Fibroblast of lung (primary cell): ENCODE results near the gene MFN2. TPM values are rescaled to one million over a fixed set of nuclear protein-coding genes. Genes with fewer than 3 reads are reported as not detected.
A peak's percentile ranks its signal among the peaks of the same experiment; 100 is the strongest.
"Not testable (repeated sequence)": the region's sequence is repeated elsewhere in the genome, so short reads cannot be mapped to it uniquely, and the experiment has no call there.

Experiments used
- DNase-seq, 2 donors: peaks; one replicate each; pipeline versions ENCODE4 v3.0.0 to v3.0.0-alpha.2; 2010; ENCODE audit warnings: low read depth in 2 of 2
- H2AFZ ChIP-seq: 2 replicates; pipeline ENCODE4 v1.5.1; 2012; ENCODE audit warnings: low read length, control low read depth, inconsistent platforms
- H3K27ac ChIP-seq: 2 replicates; pipeline ENCODE4 v1.5.1; 2011; ENCODE audit warnings: low read length, control low read depth; ENCODE audit not compliant: insufficient read depth
- H3K27me3 ChIP-seq: 2 replicates; pipeline ENCODE4 v1.5.1; 2011; ENCODE audit warnings: mild to moderate bottlenecking, low read length; ENCODE audit not compliant: control insufficient read depth, insufficient read depth
- H3K36me3 ChIP-seq: 2 replicates; pipeline ENCODE4 v1.5.1; 2011; ENCODE audit warnings: low read length; ENCODE audit not compliant: control insufficient read depth, insufficient read depth
- H3K4me1 ChIP-seq: 2 replicates; pipeline ENCODE4 v1.5.1; 2011; ENCODE audit warnings: low read length; ENCODE audit not compliant: control insufficient read depth, insufficient read depth; ENCODE audit errors: extremely low read depth
- H3K4me2 ChIP-seq: 2 replicates; pipeline ENCODE4 v1.5.1; 2011; ENCODE audit warnings: low read length, control low read depth; ENCODE audit not compliant: insufficient read depth; ENCODE audit errors: extremely low read depth
- H3K4me3 ChIP-seq, 4 experiments: fragments of 200-600 bp in 1 of 4; sonication (generic) in 1 of 4; replicated peaks in 1 of 4; 2 replicates each; pipeline ENCODE4 v1.5.1; 2011 to 2016; ENCODE audit warnings: low read length in 4 of 4, low read depth in 3 of 4, mild to moderate bottlenecking in 3 of 4, control low read depth in 2 of 4, inconsistent platforms in 1 of 4, mixed read lengths in 1 of 4; ENCODE audit not compliant: insufficient read depth in 1 of 4; ENCODE audit errors: control extremely low read depth in 1 of 4
- H3K79me2 ChIP-seq: 2 replicates; pipeline ENCODE4 v1.5.1; 2012; ENCODE audit warnings: mild to moderate bottlenecking, low read length, inconsistent platforms; ENCODE audit not compliant: control insufficient read depth, insufficient read depth
- H3K9ac ChIP-seq: 2 replicates; pipeline ENCODE4 v1.5.1; 2011; ENCODE audit warnings: mild to moderate bottlenecking, low read length, control low read depth; ENCODE audit not compliant: insufficient read depth
- H3K9me3 ChIP-seq: 2 replicates; pipeline ENCODE4 v1.5.1; 2012; ENCODE audit warnings: low read depth, low read length; ENCODE audit not compliant: control insufficient read depth, insufficient read depth
- H4K20me1 ChIP-seq: 2 replicates; pipeline ENCODE4 v1.5.1; 2011; ENCODE audit warnings: low read length; ENCODE audit not compliant: control insufficient read depth, insufficient read depth; ENCODE audit errors: extremely low read depth
- EZH2 ChIP-seq: IDR thresholded peaks from 2 replicates; pipeline ENCODE4 v1.5.1; 2012; ENCODE audit warnings: low read length, control low read depth, mild to moderate bottlenecking; ENCODE audit errors: missing control alignments
- polyA plus RNA-seq, 2 donors: library from polyadenylated mRNA; depleted of rRNA in 1 of 2; stranded (reverse) in 1 of 2; unstranded in 1 of 2; fragments of >200 nt; gene quantifications; 2 replicates each; pipeline ENCODE4 v1.2.1, GENCODE V29; 2011 to 2012; ENCODE audit warnings: missing spikeins in 1 of 2
- total RNA-seq: library from RNA; depleted of rRNA; stranded (reverse); fragments of >200 nt; gene quantifications from 2 replicates; pipeline ENCODE4 v1.2.1, GENCODE V29; 2014
- TF ChIP-seq, protein P1 (sequence below), 2 donors: IDR thresholded peaks in 1 of 2; conservative IDR thresholded peaks in 1 of 2; 1 replicate in 1 of 2; 2 replicates in 1 of 2; pipeline ENCODE4 v1.5.1; 2011 to 2012; ENCODE audit warnings: low read length in 2 of 2, control low read depth in 1 of 2, inconsistent platforms in 1 of 2, low read depth in 1 of 2, mild to moderate bottlenecking in 1 of 2

Gene MFN2
- total and polyA plus RNA-seq, 2 donors (not counting 1 experiment from before 2014, with no cell fraction given) = 50.6 to 52.5 TPM

DNA sequence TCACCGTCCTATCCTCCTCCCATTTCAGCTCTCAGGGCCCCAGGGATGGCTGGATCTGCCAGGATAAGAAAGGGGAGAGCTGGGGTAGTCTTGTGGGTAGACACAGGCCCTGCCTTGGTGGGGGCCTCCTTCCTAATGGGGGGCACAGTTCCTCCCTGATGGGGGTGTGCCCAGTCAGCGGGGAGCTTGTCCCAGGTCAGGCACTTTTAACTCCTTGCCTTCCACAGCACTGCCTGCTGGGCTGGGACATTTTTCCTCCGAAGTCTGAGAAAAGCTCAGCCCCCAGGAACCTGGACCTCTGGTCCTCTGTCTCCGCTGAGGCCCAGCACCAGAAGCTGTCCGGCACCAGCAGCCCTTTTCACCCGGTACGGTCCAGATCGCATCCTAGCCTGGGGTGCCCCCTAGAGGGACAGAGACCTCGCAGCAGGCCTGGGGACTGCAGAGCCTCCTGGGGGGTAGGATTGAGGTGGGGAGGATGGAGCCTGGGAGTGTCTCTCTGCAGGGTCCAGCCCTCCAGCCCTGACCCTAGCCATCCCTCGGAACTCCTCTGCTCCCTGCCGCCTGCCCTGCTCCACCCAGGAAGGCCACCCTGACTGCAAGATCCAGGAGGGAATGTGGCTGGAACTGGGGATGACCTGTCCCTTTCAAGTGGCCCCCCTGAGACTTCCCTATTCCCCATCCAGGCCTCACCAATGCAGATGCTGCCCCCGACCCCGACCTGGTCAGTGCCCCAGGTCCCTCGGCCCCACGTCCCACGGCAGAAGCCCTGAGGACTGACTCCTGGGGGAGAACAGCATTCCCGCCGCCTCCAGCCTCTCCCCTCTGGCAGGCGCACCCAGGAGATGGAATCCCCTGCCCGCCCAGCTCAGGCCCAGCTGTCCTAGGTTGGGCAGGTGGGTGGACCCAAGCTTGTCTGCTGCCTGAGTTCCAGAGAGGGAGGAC lies 51.1 kb downstream of the MFN2 start:
- Histone ChIP-seq H3K4me1 (no peaks in the 10 kb centered on the region), H3K36me3 (peaks cover 11% of the 10 kb centered on the region), H3K4me3 (no peak overlapping the region), H3K9ac (no peak overlapping the region), H3K27ac (no peak overlapping the region), H2AFZ (no peak overlapping the region), H3K27me3 (no peaks in the 10 kb centered on the region), H3K9me3 (no peaks in the 10 kb centered on the region), H3K4me2 (no peak overlapping the region), H3K79me2 (no peaks in the 10 kb centered on the region), H4K20me1 (no peaks in the 10 kb centered on the region)
- TF ChIP-seq, protein P1, sequence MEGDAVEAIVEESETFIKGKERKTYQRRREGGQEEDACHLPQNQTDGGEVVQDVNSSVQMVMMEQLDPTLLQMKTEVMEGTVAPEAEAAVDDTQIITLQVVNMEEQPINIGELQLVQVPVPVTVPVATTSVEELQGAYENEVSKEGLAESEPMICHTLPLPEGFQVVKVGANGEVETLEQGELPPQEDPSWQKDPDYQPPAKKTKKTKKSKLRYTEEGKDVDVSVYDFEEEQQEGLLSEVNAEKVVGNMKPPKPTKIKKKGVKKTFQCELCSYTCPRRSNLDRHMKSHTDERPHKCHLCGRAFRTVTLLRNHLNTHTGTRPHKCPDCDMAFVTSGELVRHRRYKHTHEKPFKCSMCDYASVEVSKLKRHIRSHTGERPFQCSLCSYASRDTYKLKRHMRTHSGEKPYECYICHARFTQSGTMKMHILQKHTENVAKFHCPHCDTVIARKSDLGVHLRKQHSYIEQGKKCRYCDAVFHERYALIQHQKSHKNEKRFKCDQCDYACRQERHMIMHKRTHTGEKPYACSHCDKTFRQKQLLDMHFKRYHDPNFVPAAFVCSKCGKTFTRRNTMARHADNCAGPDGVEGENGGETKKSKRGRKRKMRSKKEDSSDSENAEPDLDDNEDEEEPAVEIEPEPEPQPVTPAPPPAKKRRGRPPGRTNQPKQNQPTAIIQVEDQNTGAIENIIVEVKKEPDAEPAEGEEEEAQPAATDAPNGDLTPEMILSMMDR (conservative IDR thresholded peaks at IDR 0.05 in 1 of 2, IDR thresholded peaks at IDR 0.05 in 1 of 2; ENCODE audit: low read depth in 1 of 2, low read length in 2 of 2) = peak; percentile 49 to 58
- TF ChIP-seq EZH2 = no peak
- DNase-seq = peak in 1 of 2 donors; percentile 30

DNA sequence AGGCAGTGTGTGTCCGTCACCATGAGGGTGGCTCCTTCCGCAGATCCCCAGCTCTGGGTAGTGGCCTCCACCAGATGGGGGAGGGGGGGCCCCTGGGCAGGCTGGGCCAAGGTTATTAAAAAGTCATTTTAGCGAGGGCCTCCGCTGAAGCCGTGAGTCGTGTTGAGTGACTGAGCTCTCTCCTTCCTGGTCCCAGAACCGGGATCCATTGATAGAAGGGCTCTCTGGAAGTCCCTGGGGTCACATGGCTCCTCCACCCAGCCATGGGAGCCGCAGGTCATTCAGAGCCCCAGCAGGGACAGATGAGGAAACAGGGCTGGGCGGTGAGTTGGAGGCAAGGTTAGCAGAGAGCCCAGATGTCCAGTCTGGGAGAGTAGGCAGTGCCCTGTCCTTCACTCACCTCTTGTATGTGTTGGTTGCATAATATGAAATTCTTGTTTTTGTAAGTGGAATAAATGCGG lies 51.9 kb downstream of the MFN2 start:
- Histone ChIP-seq H3K4me2 (no peak overlapping the region), H3K9me3 (no peaks in the 10 kb centered on the region), H3K4me3 (no peak overlapping the region), H4K20me1 (no peaks in the 10 kb centered on the region), H3K79me2 (no peaks in the 10 kb centered on the region), H3K27ac (no peak overlapping the region), H3K4me1 (no peaks in the 10 kb centered on the region), H3K9ac (no peak overlapping the region), H3K36me3 (peaks cover 8% of the 10 kb centered on the region), H3K27me3 (no peaks in the 10 kb centered on the region), H2AFZ (no peak overlapping the region)
- no peak for DNase-seq
- no peak for TF ChIP-seq EZH2
- TF ChIP-seq, protein P1 (conservative IDR thresholded peaks at IDR 0.05 in 1 of 2, IDR thresholded peaks at IDR 0.05 in 1 of 2; ENCODE audit: low read depth in 1 of 2, low read length in 2 of 2) = no peak

DNA sequence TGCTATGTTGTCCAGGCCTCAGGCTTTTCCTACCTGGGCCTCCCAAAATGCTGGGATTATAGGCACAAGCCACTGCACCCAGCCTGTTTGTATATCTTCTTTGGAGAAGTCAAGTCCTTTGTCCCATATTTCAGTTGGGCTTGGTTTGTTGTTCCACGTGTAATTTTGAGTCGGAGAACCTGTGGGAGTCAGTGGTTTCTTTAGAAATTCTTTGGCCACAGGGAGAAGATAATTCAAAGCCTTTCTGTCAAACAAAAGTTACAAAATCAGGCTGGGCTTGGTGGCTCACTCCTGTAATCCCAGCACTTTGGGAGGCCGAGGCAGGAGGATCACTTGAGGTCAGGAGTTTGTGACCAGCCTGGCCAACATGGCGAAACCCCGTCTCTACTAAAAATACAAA lies 53.2 kb downstream of the MFN2 start:
- H3K4me3 ChIP-seq, H3K79me2 ChIP-seq, H3K4me1 ChIP-seq, H3K27ac ChIP-seq, H3K4me2 ChIP-seq, H4K20me1 ChIP-seq, H3K36me3 ChIP-seq, H3K9me3 ChIP-seq, H3K27me3 ChIP-seq, H2AFZ ChIP-seq, H3K9ac ChIP-seq: not testable (repeated sequence)
- peak in 1 of 2 donors; percentile 32 for DNase-seq
